Lower lobe of right lung (tissue), 2 donors: ENCODE results near the gene ACTN3. TPM values are rescaled to one million over a fixed set of nuclear protein-coding genes. Genes with fewer than 3 reads are reported as not detected.

Experiments
- ATAC-seq, 2 donors: fragments of 200-7000 bp; cut with Tn5 transposase; one replicate each; pipeline ENCODE4 v1.9.1; 2020 to 2022; ENCODE audit warnings: mild to moderate bottlenecking in 2 of 2, moderate library complexity in 2 of 2
- DNase-seq: peaks from one replicate; pipeline ENCODE4 v3.0.0-alpha.2; 2020
- H3K27ac ChIP-seq: fragments of 200-600 bp; one replicate; pipeline ENCODE4 v1.8.0; 2022
- H3K27me3 ChIP-seq: fragments of 200-600 bp; one replicate; pipeline ENCODE4 v1.8.0; 2022; ENCODE audit warnings: low read depth
- H3K36me3 ChIP-seq: fragments of 200-600 bp; one replicate; pipeline ENCODE4 v1.8.0; 2022; ENCODE audit warnings: mild to moderate bottlenecking
- H3K4me1 ChIP-seq: fragments of 200-600 bp; one replicate; pipeline ENCODE4 v1.8.0; 2022
- H3K4me3 ChIP-seq: fragments of 200-600 bp; one replicate; pipeline ENCODE4 v1.8.0; 2022; ENCODE audit warnings: mild to moderate bottlenecking
- H3K9me3 ChIP-seq: fragments of 200-600 bp; one replicate; pipeline ENCODE4 v1.8.0; 2022
- CTCF ChIP-seq: fragments of 200-600 bp; IDR thresholded peaks from one replicate; pipeline ENCODE4 v1.8.0; 2022; ENCODE audit warnings: antibody characterized with exemption, mild to moderate bottlenecking
- intact Hi-C: fragments of 100-400 bp; cut with DNase I; formaldehyde crosslinking; loops from one replicate; pipeline ENCODE4 v1.11.0; 2022
- total RNA-seq: library from RNA; stranded (reverse); fragmentation: NEBNext Ultra II Directional; extraction: Animal tissue kit (Norgen Biotek cat#: 25700); gene quantifications from one replicate; pipeline ENCODE4 v1.2.1, GENCODE V29; 2021
- donor health status: DM: no; HTN: yes; CAD: no; lungs with severe emphysema.

The ACTN3 gene
- total RNA-seq, 1 donor from 2014 or later: 0.24 TPM

- Histone ChIP-seq H3K4me3 (no peak overlapping the region), H3K4me1 (no peaks in the 10 kb centered on the region), H3K27me3 (no peaks in the 10 kb centered on the region), H3K9me3 (no peaks in the 10 kb centered on the region), H3K27ac (no peak overlapping the region), H3K36me3 (peaks cover 56% of the 10 kb centered on the region)
- DNase-seq: no peak
- TF ChIP-seq CTCF: no peak
- intact Hi-C loops: no loop called here
- ATAC-seq: peak in 1 of 2 donors; percentile 12
These were observed 17.0 kb upstream of the ACTN3 start for GRCh38 chr11:66529655-66530054.

- intact Hi-C loops: no loop called here
These were observed 15.6 kb upstream of the ACTN3 start for GRCh38 chr11:66530927-66531709.

GRCh38 chr11:66531841-66532240, 14.9 kb upstream of the ACTN3 start:
- no peak for ATAC-seq

More at GRCh38 chr11:66530927-66531709, 15.6 kb upstream of the ACTN3 start:
- no peak for DNase-seq
- TF ChIP-seq CTCF: no peak
- no peaks in the 10 kb centered on the region for H3K4me1 ChIP-seq
- ATAC-seq: peak in 1 of 2 donors; percentile 10
- H3K27ac ChIP-seq: no peak overlapping the region
- no peaks in the 10 kb centered on the region for H3K27me3 ChIP-seq
- H3K4me3 ChIP-seq: no peak overlapping the region
- H3K9me3 ChIP-seq: no peaks in the 10 kb centered on the region
- H3K36me3 ChIP-seq: peaks cover 59% of the 10 kb centered on the region

GRCh38 chr11:66532784-66533183, 13.9 kb upstream of the ACTN3 start:
- no peaks in the 10 kb centered on the region for H3K27me3 ChIP-seq
- no peaks in the 10 kb centered on the region for H3K4me1 ChIP-seq
- TF ChIP-seq CTCF: no peak
- H3K36me3 ChIP-seq: peaks cover 58% of the 10 kb centered on the region
- intact Hi-C loops: no loop called here
- no peak overlapping the region for H3K4me3 ChIP-seq
- no peaks in the 10 kb centered on the region for H3K9me3 ChIP-seq
- no peak overlapping the region for H3K27ac ChIP-seq
- DNase-seq: no peak
- no peak for ATAC-seq

More at GRCh38 chr11:66531841-66532240, 14.9 kb upstream of the ACTN3 start:
- Histone ChIP-seq H3K4me3 (no peak overlapping the region), H3K4me1 (no peaks in the 10 kb centered on the region), H3K27ac (no peak overlapping the region), H3K9me3 (no peaks in the 10 kb centered on the region), H3K36me3 (peaks cover 59% of the 10 kb centered on the region), H3K27me3 (no peaks in the 10 kb centered on the region)
- no peak for TF ChIP-seq CTCF
- no peak for DNase-seq
- intact Hi-C loops: no loop called here

- H3K36me3 ChIP-seq: peaks cover 72% of the 10 kb centered on the region
These were observed 7.4 kb upstream of the ACTN3 start for GRCh38 chr11:66539170-66539869.

More at GRCh38 chr11:66539170-66539869, 7.4 kb upstream of the ACTN3 start:
- Histone ChIP-seq H3K4me1 (peaks cover 19% of the 10 kb centered on the region), H3K9me3 (no peaks in the 10 kb centered on the region), H3K4me3 (no peak overlapping the region), H3K27me3 (no peaks in the 10 kb centered on the region), H3K27ac (no peak overlapping the region)
- intact Hi-C loops: no loop called here
- DNase-seq (no peak), ATAC-seq (no peak)
- TF ChIP-seq CTCF: no peak
